A673 (cell line): ENCODE measurements around the gene ADAMTS2.

Source experiments
- CTCF ChIP-seq: fragments of 300-800, 200-600 bp; sonication (generic); conservative IDR thresholded peaks from 2 replicates; pipeline ENCODE4 v1.5.1; 2017; ENCODE audit warnings: low read depth, mild to moderate bottlenecking, antibody characterized with exemption, low read length, moderate library complexity, mixed read lengths
- EZH2 ChIP-seq: fragments of 200-600 bp; sonication (generic); IDR thresholded peaks from 2 replicates; pipeline ENCODE4 v1.6.1; 2017; ENCODE audit warnings: borderline replicate concordance, low read depth, mild to moderate bottlenecking, mixed read lengths, antibody characterized with exemption, low read length; ENCODE audit not compliant: poor library complexity, severe bottlenecking

GRCh38 chr5:179368126-179368805, 23.0 kb upstream of the ADAMTS2 start:
- no peak for TF ChIP-seq CTCF
- TF ChIP-seq EZH2: no peak
